Cardiac fibroblast (primary cell): ENCODE measurements around the gene CPA3.

ENCODE experiments used
- DNase-seq, 2 donors: peaks; one replicate each; pipeline versions ENCODE4 v3.0.0 to v3.0.0-alpha.2; 2010; ENCODE audit warnings: low read depth in 2 of 2
- H3K4me3 ChIP-seq, 2 donors: replicated peaks in 1 of 2; 1 replicate in 1 of 2; 2 replicates in 1 of 2; pipeline ENCODE4 v1.5.1; 2011; ENCODE audit warnings: low read depth in 2 of 2, low read length in 2 of 2, mild to moderate bottlenecking in 2 of 2, moderate library complexity in 1 of 2
- TF ChIP-seq, protein P1 (sequence below): IDR thresholded peaks from one replicate; pipeline ENCODE4 v1.5.1; 2011; ENCODE audit warnings: low read depth, mild to moderate bottlenecking, low read length, inconsistent platforms

CPA3 gene

DNA sequence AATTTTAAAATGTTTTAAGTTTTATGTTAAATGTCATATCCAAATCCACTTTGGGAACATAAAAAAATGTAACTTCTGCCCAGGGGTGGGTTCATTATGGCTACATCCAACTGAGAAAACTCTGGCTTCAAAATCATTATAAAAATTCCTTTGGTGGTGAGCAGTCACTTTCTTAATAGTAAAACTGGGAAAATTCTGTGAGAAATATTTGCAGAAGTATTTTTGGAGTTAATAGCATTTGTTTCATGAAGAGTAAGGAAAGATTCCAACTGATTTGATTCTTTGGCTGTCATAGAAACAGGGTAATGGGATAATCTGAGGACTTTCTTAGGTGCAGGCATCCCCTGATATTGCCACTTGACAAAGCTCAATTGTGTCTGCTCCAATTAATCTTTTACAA, 38.8 kb downstream of the CPA3 start:
- no peak overlapping the region for H3K4me3 ChIP-seq
- TF ChIP-seq, protein P1, sequence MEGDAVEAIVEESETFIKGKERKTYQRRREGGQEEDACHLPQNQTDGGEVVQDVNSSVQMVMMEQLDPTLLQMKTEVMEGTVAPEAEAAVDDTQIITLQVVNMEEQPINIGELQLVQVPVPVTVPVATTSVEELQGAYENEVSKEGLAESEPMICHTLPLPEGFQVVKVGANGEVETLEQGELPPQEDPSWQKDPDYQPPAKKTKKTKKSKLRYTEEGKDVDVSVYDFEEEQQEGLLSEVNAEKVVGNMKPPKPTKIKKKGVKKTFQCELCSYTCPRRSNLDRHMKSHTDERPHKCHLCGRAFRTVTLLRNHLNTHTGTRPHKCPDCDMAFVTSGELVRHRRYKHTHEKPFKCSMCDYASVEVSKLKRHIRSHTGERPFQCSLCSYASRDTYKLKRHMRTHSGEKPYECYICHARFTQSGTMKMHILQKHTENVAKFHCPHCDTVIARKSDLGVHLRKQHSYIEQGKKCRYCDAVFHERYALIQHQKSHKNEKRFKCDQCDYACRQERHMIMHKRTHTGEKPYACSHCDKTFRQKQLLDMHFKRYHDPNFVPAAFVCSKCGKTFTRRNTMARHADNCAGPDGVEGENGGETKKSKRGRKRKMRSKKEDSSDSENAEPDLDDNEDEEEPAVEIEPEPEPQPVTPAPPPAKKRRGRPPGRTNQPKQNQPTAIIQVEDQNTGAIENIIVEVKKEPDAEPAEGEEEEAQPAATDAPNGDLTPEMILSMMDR: no peak
- no peak for DNase-seq

DNA sequence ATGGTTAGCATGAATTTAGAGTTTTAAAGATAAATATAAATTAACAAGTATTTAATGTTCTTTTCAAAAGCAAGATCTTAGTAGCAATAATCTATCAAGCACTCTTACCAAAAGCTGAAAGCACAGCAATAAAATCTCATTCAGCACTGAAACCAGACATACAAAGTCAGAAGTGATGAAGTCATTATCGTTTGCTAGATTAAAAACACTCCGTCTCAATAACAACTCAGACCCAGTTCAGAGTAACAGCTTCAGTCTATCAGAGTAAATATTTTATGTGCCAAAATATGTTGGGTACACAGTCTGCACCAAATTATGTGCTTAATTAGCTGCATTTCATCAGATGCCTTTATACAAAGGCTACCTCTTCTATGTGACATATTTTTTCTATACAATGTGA, 41.6 kb downstream of the CPA3 start:
- DNase-seq: no peak
- no peak overlapping the region for H3K4me3 ChIP-seq
- TF ChIP-seq, protein P1: no peak

DNA sequence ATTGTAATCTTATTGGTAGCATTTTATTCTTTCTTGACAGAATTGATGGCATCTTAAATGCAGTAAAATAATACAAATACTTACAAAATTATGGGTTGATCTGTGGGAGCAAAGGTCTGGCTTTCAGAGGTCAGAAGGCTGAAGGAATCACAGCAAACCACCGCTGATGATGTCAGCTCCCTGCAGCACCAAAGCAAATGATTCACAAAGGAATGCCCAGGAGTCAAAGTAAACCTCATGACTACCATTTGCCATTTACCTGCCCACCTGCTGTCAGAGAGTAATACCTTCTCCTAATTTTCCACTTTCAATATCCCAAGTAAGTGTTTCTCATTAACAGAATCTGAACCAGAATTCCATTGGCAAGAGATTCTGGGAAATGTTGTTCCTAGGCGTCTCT, 46.1 kb downstream of the CPA3 start:
- DNase-seq: no peak
- TF ChIP-seq, protein P1: no peak
- H3K4me3 ChIP-seq: no peak overlapping the region

DNA sequence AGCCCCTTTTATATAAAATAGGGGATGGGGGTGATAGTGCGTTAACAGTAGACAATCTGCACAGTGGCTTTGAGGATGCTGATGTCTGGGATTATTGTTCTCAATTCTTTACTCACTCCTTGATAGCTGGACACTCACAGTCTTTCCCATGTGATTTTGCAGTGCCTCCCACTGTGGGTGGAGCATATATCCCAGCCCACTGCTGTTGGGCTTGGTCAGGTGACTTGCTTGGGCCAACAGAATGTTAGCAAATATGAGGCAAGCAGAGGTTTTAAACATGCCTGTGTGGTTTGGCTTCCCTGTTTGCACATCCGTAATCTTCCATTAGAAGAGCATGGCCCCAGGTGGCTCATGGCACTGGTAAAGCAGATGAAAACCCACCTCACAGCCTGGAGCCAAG, 46.5 kb downstream of the CPA3 start:
- TF ChIP-seq, protein P1: no peak
- no peak for DNase-seq
- no peak overlapping the region for H3K4me3 ChIP-seq

DNA sequence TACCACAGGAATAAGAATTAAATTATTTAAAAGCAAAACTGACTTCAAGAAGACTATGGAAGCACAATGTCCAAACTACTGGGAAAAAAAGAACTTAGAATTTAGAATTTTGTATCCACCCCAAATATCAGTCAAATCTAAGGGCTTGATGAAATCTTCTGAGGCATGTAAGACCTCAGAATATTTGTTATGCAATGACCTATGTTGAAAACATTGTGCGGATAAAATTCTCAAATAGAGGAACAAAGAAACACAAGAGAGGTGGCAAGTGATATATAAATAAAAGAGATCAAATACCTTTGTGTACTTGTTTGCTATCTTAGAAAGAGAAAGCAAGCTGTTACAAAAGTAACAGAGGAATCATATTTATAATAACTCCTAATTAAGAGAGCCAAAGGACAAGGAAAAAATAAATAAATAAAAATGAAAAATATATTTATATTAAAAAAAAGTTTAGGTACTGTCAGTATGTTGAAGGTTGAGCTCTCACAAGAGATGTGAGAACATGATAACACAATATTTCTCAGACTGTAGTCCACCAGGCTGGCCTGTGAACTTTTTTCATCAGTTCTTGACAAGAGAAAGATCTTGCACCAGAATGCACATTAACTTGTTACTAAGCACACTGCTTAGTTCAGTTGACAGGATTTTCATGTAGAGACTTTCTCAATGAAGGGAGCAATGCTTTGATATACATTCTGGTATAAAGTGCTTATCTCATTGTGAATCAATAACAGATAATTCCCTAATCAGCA, 50.0 kb downstream of the CPA3 start:
- no peak for DNase-seq
- TF ChIP-seq, protein P1: no peak
- no peak overlapping the region for H3K4me3 ChIP-seq

DNA sequence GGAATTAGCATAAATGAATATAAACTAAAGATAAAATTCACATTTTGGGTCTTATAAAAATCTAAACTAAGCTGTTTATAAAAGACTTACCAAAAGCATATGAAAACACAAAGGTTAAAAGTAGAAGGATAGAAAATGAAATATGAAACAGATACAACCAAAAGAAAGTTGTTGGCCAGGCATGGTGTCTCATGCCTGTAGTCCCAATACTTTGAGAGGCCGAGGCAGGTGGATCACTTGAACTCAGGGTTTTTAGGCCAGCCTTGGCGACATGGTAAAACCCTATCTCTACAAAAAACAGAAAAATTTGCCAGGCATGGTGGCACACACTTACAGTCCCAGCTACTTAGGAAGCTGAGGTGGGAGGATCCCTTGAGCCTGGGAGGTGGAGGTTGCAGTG, 51.0 kb downstream of the CPA3 start:
- no peak for DNase-seq
- no peak overlapping the region for H3K4me3 ChIP-seq
- TF ChIP-seq, protein P1: no peak

DNA sequence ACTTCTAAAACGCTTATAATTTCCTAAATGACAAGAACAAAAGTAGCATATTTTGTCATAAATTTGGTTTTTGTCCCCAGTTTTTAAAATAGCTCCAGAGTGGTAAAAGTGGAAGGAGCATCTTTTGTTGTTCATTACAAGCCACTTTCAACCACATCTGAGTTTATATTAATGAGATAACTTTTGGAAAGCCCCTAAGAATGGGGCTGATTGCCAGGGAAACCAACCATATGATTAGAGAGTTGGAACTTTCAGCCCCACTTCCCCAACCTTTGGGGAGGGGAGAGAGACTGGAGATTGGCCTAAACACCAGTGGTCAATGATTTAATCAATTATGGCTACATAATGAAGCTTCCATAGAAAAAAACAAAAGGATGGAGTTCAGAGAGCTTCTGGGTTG, 57.4 kb downstream of the CPA3 start:
- H3K4me3 ChIP-seq: no peak overlapping the region
- TF ChIP-seq, protein P1: no peak
- no peak for DNase-seq
